ENCODE measurements around the gene PIGC. TPM values are rescaled to one million over a fixed set of nuclear protein-coding genes. Genes with fewer than 3 reads are reported as not detected.
"Not testable (repeated sequence)": the region's sequence is repeated elsewhere in the genome, so short reads cannot be mapped to it uniquely, and the experiment has no call there.

PIGC gene
- total RNA-seq, 1 donor from 2014 or later: 24.7 TPM

DNA sequence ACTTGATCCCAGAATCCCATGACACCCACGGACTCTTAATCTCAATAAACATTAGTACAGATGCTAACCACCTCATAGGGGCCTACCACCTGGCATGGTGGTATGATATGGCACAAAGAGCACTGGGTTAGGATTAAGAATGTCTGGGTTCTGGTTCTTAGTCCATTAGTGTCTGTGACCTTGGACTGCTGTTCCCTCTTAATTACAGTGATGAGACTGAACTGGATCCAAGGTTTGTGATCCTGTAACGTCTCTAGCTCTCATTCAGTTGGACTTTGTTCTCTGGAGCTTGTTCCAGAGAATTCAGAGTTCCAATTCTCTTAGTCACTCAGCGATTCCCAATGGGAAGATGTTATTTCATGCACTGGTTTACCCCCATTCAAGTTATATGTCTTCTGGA lies 23.6 kb upstream of the PIGC start:
- intact Hi-C loops (cut with micrococcal nuclease): no loop called here

DNA sequence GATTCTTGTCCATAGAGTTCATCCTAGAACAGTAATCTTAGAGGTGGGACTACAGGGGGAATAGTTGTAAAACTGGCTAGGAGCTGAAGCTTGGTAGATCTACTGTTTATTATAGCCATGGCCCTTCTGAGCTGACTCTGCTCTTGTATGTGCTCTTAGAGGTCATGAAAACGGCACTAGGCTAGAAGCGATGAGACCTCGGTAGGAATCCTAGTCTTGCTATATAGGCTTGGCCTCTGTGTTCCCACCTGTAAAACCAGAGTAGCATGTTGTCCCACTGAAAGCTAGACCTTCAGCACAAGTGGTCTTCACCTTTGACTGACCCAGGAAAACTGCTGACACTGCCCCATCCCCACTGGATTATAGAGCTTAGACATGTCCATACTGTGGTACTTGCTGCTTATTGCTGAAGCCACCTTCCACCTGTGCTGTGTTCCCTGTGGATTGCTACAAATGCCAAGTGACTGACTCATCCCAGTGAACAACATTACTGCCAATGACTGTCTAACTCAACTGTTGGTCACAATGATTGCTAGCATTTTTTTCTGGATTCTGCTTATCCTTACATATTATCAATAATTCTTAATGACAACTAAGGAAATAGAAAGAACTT lies 23.0 kb upstream of the PIGC start:
- intact Hi-C loops (cut with micrococcal nuclease): no loop called here

DNA sequence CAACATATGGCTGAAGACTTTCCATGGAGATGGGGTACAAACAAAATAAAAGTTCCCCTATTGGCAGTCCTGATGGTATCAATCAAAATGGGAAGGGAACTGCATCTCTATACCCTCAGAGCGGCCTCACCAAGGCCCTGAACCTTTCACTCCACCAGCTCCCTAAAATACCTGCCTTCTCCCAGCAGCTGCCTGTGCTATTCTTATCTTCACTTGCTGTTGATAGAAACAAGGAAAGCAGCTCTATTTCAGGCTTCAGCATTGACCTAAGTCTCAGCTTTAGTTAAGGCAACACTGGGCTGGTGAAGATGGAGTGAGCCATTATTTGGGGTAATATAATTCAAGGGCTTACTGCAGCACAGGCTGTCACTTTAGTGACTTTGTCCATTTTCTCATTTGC lies 21.7 kb upstream of the PIGC start:
- intact Hi-C loops (cut with micrococcal nuclease): no loop called here

DNA sequence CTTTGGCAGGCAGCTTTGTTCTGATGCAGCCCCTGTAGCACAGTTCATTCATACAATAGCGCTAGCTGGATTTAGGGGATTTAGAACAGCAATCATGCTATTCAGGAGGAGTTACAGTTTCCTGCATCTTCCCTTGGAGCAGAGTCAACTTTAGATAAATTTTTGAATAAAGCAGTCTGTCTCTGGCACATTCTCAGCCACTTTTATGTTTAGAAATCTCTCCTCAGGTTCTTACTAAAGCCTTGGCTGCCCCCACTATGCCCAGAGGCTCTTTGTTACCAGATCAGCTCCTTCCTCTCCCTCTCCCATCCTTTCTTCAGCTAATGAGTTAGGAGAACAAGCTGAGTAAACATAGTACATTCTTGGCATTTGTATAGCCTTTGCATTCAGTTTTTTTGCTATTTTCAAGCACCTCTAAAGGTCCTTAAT lies 17.0 kb upstream of the PIGC start:
- intact Hi-C loops (cut with micrococcal nuclease): no loop called here

DNA sequence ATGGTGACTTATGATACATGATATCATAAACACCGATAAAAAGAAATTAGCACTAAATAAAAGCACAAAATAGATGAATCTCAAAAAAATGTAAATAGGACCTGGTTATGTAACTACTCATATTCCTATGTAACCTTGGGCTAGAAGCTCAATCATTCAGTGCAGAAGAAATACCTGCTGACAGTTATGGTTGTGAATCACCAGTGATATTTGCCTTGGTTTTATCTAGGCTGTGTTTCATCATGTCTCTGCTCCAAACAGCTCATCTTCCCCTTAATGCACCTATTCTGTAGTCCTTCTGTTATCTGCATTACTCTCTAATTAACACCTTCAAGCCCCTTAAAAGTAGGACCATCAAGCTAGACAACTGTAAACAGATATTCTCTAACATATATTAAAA lies 16.3 kb upstream of the PIGC start:
- intact Hi-C loops (cut with micrococcal nuclease): no loop called here

DNA sequence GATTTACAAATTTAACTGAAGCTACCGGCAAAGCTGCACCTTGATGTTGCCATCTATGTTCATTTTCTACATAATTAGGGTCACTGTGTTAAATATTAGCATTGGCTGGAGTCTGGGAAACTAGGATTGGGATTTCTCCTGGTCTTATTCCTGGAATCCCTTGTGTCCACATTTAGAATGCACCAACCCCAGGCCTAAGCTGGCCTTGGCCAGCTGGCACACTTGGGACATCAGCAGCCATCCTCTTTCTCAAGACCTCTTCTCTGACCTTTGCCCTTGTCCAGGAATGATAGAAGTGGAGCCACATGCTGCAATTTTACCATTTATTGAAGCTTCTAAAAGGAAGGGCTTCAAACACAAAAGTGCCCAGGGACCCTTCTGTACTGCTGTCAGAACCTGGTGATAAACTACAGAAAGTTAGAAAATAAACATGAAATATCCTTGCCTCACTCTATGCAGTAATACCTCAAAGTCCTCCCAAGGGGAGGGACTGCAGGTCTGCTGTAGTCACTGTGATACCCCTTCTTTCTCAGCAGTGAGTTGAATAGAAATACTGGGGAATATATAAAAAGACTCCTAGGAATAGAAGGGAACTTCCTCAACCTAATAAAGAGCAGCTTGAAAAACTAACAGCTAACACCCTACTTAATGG lies 13.7 kb upstream of the PIGC start:
- intact Hi-C loops (cut with micrococcal nuclease): no loop called here

DNA sequence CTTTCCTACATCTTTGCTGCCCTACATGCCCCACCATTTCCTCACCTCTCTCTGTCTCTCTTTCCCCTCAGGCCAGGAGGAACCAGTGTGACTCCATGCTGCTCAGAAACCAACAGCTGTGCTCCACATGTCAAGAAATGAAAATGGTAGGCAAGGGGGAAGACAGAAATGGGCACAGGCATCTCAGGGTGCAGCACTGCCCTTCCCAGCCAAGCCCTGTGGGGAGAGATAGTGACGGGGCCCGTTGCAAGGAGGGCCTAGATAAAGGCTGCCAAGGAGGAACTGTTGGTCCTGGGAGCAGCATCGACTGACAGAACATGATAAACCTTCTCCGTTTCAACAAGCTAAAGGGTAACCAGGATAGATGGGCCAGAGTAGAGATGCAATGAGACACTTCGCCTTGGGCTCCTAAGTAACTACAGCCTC lies 12.5 kb upstream of the PIGC start:
- intact Hi-C loops (cut with micrococcal nuclease): no loop called here

DNA sequence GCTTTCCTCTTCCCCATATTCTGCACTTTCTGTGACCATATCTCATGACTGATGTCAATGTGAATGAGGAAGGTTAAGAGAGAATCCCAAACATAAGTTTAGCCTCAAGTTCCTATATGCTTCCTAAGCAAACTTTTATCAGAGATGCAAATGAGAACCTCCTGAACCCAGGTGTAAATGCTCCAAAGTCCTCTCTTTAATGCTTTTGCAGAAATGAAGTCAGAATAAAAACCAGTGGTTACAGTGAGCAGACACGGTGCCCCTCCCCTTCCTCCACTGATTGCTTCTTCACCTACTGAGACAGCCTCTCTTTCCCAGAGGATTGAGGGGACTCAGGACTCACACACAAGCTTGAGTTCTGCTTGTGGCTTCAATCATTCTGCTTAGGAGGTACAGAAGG lies 11.6 kb upstream of the PIGC start:
- intact Hi-C loops (cut with micrococcal nuclease): no loop called here

DNA sequence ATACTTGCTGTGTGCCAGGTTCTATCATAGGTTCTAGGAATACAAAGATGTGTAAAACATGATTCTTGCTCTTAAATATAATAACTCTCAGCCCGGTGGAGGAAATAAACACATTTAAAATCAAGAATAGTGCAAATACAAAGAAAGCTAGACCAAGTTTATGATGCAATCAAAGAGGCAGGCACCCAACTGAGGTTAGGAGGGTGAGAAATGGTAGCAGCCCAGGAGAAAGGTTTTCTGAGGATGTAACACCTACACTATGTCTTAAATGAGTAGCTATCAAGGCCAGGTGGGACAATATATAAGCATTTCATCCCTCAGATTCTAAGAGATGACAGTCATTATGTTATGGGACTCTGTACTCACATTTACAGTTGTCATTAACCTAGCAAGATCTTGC lies 9.7 kb upstream of the PIGC start:
- intact Hi-C loops (cut with micrococcal nuclease): loop anchor here (5.0 kb wide), 1 partner anchor 154 kb away; no protein-coding TSS in a partner anchor

DNA sequence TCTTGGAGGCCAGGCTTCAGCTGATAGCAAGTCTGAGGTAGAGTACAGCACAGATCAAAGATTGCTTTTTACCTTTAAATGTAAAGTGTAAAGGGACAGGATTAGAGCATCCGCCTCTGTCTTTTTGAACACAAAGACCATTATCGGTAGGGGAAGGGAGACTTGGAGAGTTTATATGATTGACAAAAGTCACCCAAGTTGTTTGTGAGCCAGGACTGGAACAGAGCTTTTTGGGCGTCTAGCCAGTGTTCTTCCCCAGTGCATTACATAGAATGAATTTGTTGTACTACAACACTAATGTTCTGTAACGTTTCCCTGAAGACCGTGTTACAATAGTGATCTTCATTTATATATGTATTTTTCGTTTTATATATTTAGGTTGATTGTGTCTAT lies 9.3 kb upstream of the PIGC start:
- intact Hi-C loops (cut with micrococcal nuclease): loop anchor here (5.0 kb wide), 1 partner anchor 154 kb away; no protein-coding TSS in a partner anchor

DNA sequence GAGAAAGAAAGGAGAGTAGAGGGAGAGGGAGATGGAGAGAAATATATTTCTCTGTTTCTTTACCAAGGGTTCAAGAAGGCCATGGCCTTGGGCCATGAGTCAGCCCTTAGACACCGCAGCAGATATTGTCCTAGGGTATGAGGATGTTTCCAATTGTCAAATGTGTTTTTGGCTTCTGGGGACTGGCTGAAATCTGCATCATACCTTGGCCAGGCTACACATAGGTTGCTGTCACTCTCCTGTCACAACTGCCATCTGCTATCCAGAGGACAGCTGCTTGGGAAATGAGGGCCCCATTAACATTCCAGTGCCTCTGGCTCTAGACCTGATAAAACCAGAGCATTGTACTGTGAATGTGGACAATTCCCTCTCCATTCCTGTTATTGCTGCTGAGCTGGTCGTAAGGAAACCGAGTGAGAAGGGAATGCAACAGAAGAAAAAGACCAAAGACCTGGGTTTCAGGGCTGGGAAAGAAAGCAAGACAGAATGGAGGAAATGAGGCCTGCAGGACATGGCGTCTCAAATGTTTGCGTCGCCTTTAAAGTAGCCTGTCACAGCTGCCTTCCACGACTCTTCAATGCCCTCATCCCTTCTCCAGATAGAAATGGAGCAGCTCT lies 8.8 kb upstream of the PIGC start:
- intact Hi-C loops (cut with micrococcal nuclease): loop anchor here (5.0 kb wide), 1 partner anchor 155 kb away; no protein-coding TSS in a partner anchor

DNA sequence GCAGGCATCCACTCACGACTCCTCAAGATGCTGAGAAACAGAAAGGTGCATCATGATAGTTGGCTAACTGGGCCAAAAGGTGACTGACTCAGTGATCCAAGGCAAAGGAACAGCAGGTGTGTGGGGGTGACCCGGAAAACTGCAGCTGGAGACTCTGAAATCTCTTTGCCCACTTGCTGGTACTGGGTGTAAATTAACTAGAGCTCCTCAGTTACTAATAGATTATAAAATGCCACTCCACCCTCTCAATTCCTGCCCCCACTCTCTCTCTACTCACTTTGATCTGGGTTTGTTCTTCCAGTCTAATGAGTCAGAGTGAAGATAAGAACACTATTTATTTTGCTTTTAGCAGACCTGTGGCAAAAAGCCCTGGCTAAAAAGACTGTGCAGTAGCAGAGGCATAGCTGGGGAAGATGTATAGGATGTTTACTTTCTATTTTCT lies 7.2 kb upstream of the PIGC start:
- intact Hi-C loops (cut with micrococcal nuclease): loop anchor here (2.0 to 5.0 kb wide), 2 partner anchors 156 to 270 kb away; no protein-coding TSS in a partner anchor

DNA sequence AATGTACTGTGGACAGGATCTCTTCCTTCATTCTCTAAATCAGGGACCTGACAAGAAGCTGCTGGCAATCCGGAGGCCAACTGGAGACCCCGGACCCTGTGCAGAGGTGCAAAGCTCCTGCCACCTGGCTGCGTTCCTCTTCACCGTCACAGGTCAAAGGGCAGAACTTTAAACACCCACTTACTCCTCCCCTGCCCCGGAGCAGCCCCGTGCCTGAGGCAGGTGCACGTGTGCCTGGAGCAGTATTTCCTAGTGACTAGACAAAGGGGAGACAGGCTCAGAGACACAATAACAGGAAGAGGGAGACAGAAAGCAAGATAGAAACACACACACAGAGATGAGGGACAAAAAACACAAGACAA lies 6.6 kb upstream of the PIGC start:
- intact Hi-C loops (cut with micrococcal nuclease): loop anchor here (1.0 to 5.0 kb wide), 5 partner anchors 82 to 278 kb away; no protein-coding TSS in a partner anchor

DNA sequence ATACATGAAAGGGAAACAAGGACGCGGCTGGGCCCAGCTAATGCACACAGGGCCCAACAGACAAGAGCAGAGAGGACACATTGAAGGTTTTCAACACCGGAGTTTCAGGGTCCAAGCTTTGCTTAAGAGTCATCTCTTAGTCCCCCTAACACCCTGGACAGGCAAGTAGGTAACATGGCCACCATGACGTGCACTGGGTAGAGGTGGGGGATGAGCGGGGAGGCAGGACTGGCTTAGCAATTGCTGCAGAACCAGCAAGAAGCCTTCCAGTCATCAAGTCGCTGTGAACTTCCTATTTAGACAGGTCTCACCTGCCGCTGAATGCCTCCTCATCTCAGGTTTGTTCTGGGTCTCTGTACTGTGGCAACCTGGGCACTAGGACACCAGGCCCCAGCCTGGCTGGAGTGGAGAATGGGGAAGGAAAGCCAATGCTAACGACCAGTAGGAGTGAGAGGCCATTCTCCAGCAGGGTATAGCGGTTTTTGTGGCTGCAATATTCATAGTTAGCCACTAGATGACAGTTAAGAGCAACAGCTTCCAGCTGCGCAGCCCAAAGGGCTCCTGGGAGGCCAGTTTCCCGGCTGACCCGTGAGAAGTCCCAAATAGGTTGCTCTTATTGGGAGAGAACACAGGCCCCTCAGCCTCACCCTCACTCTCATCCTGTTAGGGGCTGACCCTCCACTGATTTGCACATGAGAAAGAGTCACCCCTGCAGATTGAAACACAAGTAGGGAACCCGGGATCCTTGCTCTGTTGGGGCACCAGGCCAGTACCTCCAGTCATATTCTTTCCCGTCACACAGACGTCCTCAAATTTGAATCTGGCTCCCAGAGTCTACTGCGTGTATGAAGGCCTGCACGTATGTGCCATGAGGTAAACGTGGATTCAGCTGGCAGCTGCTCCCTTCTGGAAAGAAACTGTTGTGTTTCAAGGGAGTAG lies 6.0 kb upstream of the PIGC start:
- intact Hi-C loops (cut with micrococcal nuclease): loop anchor here (1.0 to 10.0 kb wide), 7 partner anchors 82 to 1375 kb away; partner anchors contain the start of genes CENPL, DARS2 and KLHL20

DNA sequence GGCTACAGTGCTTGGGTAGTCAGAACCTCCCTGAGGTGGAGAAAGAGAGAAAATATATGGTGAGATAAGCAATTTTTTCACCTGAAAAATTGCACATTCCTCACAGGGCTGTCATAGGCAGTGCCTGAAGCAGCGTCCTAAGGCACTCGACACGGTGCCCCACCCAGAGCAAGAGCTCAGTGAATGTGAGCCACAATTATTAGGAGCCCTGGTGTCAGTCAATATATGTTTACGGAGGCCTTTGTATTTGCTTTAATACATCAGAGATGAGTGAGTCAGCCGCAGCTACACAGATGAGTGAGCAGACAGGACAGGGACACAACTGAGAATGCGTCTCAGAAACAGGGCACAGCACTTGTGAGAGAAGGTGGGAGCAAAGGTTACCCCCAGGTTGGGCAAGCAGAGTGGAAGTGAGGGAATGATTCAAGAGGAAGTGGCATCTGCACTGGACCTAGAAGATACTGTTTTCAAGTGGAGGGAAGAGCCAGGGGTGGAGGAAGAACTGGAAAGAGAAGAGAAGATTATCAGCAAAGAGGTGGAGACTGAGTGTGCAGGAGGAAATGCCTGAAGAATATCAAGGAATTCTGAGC lies 5.2 kb upstream of the PIGC start:
- intact Hi-C loops (cut with micrococcal nuclease): loop anchor here (10.0 kb wide), 2 partner anchors 1266 to 1376 kb away; partner anchors contain the start of genes CENPL, DARS2 and KLHL20

DNA sequence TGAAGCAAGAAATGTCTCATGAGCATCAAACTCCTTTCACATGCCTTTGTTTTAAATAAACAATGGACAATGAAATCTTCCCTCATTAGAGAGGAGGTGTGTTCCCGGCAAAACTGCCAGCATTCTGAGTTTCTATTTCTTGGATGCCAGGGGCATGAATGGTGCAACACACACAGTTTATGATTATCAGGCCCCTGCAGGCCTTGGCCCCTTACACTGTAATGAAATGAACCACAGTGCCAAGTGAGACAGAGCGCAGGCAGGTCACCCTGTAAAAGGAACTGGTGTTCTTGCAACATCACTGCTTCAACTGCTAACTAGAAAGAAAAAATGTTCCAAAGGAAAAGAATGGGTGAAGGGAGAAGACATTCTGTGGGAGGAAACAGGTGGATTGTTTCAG lies 3.8 kb upstream of the PIGC start:
- intact Hi-C loops (cut with micrococcal nuclease): loop anchor here (10.0 kb wide), 2 partner anchors 1267 to 1377 kb away; partner anchors contain the start of genes CENPL, DARS2 and KLHL20

DNA sequence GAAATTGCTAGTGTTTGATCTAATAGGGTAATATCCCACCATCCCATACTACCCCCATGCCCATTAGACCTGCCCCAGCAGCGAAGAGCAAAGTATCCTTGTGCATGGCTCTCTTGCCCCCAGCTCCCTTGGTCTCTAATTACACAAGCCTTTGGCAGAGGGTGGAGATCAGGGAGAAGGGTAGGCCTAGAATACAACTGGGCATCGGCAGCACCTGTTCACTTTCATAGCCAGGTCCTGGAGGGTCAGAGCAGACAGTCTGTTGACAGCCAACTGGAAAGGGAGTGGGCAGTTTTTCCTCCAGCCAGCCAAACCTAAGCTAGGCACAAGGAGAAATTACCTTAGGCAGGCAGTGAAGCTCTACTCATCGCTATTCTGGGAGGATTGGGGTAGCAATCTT lies 2.7 kb upstream of the PIGC start:
- intact Hi-C loops (cut with micrococcal nuclease): loop anchor here (10.0 kb wide), 2 partner anchors 1268 to 1378 kb away; partner anchors contain the start of genes CENPL, DARS2 and KLHL20

DNA sequence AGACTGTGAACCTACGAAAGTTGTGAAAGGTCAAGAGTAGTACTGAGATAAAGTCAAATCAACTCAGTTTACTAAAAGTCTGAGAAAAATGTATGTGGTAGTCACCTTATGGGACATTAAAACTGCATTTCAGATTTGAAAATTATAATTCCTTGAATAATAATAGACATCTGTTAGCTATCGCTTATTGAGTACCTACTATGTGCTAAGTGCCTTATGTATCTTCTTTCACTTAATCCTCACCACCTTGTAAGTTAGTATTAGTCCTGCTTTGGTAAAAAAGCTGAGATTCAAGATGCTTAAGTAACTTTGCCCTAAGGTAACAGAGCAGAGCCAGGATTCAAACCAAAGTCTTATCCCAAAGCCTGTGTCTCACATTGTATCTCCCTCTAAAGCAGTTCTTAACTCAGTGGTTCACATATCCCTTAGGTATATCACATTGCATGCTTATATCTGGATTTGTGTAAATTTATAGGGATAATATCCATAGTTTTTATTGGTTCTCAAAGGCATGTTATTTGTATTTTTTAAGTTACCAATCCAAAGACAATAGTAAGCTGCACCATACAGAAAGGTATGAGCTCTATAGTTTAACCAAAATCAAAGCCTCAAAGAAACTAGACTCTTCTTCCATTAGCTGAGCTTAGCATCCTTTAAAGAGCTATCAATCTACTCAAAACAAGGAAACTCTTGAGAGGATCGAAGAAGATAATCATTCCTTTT lies 865 bp downstream of the PIGC start:
- intact Hi-C loops (cut with micrococcal nuclease): loop anchor here (5.0 to 10.0 kb wide), 5 partner anchors 219 to 1714 kb away; partner anchors contain the start of genes CENPL, DARS2, GAS5 and KLHL20

DNA sequence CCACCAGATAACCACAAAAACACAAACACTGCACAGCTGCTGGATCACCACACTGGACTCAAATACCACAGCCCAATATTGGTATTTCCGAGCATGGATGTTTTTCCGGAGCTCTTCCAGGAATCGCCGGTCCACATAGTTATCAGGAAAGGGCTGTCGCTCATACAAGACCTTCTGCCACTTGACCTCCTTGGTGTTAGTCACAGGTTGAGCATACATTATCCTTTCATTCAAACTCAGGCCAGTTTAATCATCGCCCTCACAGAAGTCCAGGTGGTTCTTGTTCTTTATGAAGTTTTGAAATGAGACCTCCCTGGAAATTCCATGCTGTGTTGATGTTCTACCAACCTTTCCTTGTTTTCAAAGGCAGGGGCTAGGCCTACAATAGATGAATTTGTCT lies 1.5 kb downstream of the PIGC start:
- intact Hi-C loops (cut with micrococcal nuclease): loop anchor here (5.0 to 10.0 kb wide), 5 partner anchors 220 to 1715 kb away; partner anchors contain the start of genes CENPL, DARS2, GAS5 and KLHL20

DNA sequence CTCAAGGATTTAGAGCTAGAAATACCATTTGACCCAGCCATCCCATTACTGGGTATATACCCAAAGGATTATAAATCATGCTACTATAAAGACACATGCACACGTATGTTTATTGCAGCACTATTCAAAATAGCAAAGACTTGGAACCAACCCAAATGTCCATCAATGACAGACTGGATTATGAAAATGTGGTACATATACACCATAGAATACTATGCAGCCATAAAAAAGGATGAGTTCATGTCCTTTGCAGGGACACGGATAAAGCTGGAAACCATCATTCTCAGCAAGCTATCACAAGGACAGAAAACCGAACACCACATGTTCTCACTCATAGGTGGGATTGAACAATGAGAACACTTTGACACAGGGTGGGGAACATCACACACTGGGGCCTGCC lies 6.7 kb downstream of the PIGC start:
- intact Hi-C loops (cut with micrococcal nuclease): not testable (repeated sequence)
